ENCODE measurements around the gene FCHSD2.
"Not testable (repeated sequence)": the region's sequence is repeated elsewhere in the genome, so short reads cannot be mapped to it uniquely, and the experiment has no call there.

Gene FCHSD2

GRCh38 chr11:72813740-72814285 lies 328.3 kb downstream of the FCHSD2 start:
- DNase-seq = peak; percentile 89 to 97 (median 92)

GRCh38 chr11:72812967-72813739 lies 329.0 kb downstream of the FCHSD2 start:
- DNase-seq = peak; percentile 76 to 83 (median 79)

GRCh38 chr11:72812604-72812966 lies 329.5 kb downstream of the FCHSD2 start:
- DNase-seq = peak in 2 of 3 donors; percentile 32 to 42

- peak in 2 of 3 donors; percentile 39 to 50 for DNase-seq
These were observed 330.4 kb downstream of the FCHSD2 start for GRCh38 chr11:72811686-72812085.

- peak; percentile 58 to 79 (median 69) for DNase-seq
These were observed 333.8 kb downstream of the FCHSD2 start for GRCh38 chr11:72808331-72808798.

- peak; percentile 54 to 82 (median 67) for DNase-seq
These were observed 334.3 kb downstream of the FCHSD2 start for GRCh38 chr11:72807792-72808191.

- peak; percentile 66 to 88 (median 83) for DNase-seq
These were observed 335.0 kb downstream of the FCHSD2 start for GRCh38 chr11:72807021-72807693.

- not testable (repeated sequence) for DNase-seq
These were observed 335.7 kb downstream of the FCHSD2 start for GRCh38 chr11:72806378-72806777.

- DNase-seq = peak; percentile 89 to 95 (median 90)
These were observed 336.9 kb downstream of the FCHSD2 start for GRCh38 chr11:72805216-72805615.

GRCh38 chr11:72802822-72803221 lies 339.3 kb downstream of the FCHSD2 start:
- no peak for DNase-seq

GRCh38 chr11:72799441-72799840 lies 342.7 kb downstream of the FCHSD2 start:
- DNase-seq = no peak

GRCh38 chr11:72798361-72798760 lies 343.8 kb downstream of the FCHSD2 start:
- DNase-seq = no peak

- peak; percentile 99 to 100 (median 100) for DNase-seq
These were observed 348.4 kb downstream of the FCHSD2 start, which contains the start of gene STARD10 for GRCh38 chr11:72793425-72794367. Gene STARD10, minus strand, starts transcription at chr11:72794047. Its CDS starts 12,866 bp downstream, at chr11:72781181.

GRCh38 chr11:72793076-72793424 lies 349.1 kb downstream of the FCHSD2 start:
- no peak for DNase-seq

GRCh38 chr11:72792437-72793021 lies 349.6 kb downstream of the FCHSD2 start:
- DNase-seq = no peak

- not testable (repeated sequence) for DNase-seq
These were observed 350.9 kb downstream of the FCHSD2 start for GRCh38 chr11:72791228-72791627.

- no peak for DNase-seq
These were observed 352.5 kb downstream of the FCHSD2 start for GRCh38 chr11:72789493-72790131.

- peak in 1 of 3 donors; percentile 37 for DNase-seq
These were observed 353.9 kb downstream of the FCHSD2 start for GRCh38 chr11:72788241-72788640.

- DNase-seq = peak; percentile 58 to 71 (median 67)
These were observed 354.7 kb downstream of the FCHSD2 start for GRCh38 chr11:72787216-72788104.
